Activated CD4-positive, alpha-beta memory T cell treated with anti-CD3 and anti-CD28 coated beads, Interleukin-2, amount 10 ng/mL, durations not matched to agents 7 days and 5 days (primary cell): ENCODE results near the gene ULK4. TPM values are rescaled to one million over a fixed set of nuclear protein-coding genes. Genes with fewer than 3 reads are reported as not detected.

ENCODE experiments used
- CTCF ChIA-PET: fragments of 350-600 bp; sonication (Branson Sonifier 250); formaldehyde crosslinking; loops from one replicate; lab custom pipeline; 2021; ENCODE audit warnings: antibody characterized with exemption, inconsistent platforms; lab: Charles Lee
- POLR2A ChIA-PET: fragments of 350-600 bp; sonication (Branson Sonifier 250); formaldehyde crosslinking; loops from one replicate; lab custom pipeline; 2021; ENCODE audit warnings: antibody characterized with exemption; lab: Charles Lee
- DNase-seq: peaks from one replicate; pipeline ENCODE4 v3.0.0-alpha.2; 2020
- H3K27ac Mint-ChIP-seq: one replicate; pipeline ENCODE4 v1.8.0; 2021; ENCODE audit warnings: mild to moderate bottlenecking, mixed read lengths
- H3K27me3 Mint-ChIP-seq: one replicate; pipeline ENCODE4 v1.8.0; 2021; ENCODE audit warnings: mixed read lengths
- H3K36me3 Mint-ChIP-seq: one replicate; pipeline ENCODE4 v1.8.0; 2021; ENCODE audit warnings: low read depth, mixed read lengths
- H3K4me1 Mint-ChIP-seq: one replicate; pipeline ENCODE4 v1.8.0; 2021; ENCODE audit warnings: mixed read lengths
- H3K4me3 Mint-ChIP-seq: one replicate; pipeline ENCODE4 v1.8.0; 2021; ENCODE audit warnings: mild to moderate bottlenecking, mixed read lengths
- H3K9me3 Mint-ChIP-seq: one replicate; pipeline ENCODE4 v1.8.0; 2021; ENCODE audit warnings: mixed read lengths
- total RNA-seq, 2 experiments: library from RNA; stranded (reverse); gene quantifications; one replicate each; pipeline ENCODE4 v1.2.3, GENCODE V29; 2021

The ULK4 gene
- total RNA-seq, 2 experiments from 2014 or later = 14.1 to 18.2 TPM

DNA sequence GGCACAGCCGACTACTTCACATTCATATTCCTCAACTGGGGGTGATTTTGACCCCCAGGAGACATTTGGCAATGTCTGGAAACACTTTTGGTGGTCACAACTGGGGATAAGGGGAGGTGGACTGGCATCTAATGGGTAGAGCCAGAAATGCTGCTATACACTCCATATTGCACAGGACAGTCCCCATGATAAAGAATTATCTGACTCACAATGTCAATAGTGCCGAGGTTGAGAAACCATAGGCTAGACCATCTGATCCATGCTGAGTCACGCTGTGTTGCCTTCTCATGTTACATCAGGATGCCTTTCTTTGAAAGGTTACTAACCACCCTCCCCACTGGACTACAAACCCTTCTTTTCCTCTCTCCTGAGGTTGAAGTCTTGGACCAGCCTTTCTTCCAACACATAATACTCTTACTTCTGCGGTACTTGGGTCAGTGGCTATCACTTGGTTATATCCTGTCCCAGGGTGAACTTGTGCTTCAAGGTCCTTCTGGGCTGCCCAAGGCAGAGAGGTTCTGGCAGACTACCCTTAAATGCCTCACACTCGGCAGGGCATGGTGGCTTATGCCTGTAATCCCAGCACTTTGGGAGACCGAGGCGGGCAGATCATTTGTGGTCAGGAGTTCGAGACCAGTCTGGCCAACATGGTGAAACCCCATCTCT lies 693.8 kb downstream of the ULK4 start:
- ChIA-PET POLR2A (no interaction called here), CTCF (no interaction called here)
- Mint-ChIP-seq H3K4me1 (no peaks in the 10 kb centered on the region), H3K27ac (no peak overlapping the region), H3K36me3 (no peaks in the 10 kb centered on the region), H3K9me3 (peaks cover 3% of the 10 kb centered on the region), H3K27me3 (no peaks in the 10 kb centered on the region), H3K4me3 (no peak overlapping the region)
- DNase-seq = no peak

DNA sequence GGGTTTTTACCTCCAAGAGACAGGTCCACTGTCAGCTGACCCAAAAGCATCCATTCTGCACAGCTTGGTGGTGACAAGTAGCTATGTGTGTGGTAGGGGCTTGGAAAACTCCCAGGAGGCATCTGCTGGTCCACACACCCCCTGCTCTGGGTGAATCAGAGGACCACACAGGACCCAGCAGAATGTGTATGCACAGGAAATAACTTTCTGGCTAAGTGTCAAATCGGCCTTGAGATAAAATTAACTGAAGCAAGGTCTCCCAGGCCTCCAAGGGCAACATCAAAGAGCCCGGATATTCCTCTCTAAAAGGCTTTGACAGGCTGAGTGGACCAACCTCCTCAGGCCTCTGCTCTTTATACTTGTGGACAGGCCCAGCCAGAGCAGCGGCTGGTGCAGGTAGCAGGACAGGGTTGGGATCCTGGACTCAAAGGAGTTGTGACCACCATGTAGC lies 696.1 kb downstream of the ULK4 start:
- Mint-ChIP-seq H3K9me3 (no peaks in the 10 kb centered on the region), H3K4me3 (no peak overlapping the region), H3K27me3 (no peaks in the 10 kb centered on the region), H3K36me3 (no peaks in the 10 kb centered on the region), H3K27ac (no peak overlapping the region), H3K4me1 (no peaks in the 10 kb centered on the region)
- no peak for DNase-seq
- CTCF ChIA-PET = no interaction called here
- POLR2A ChIA-PET = no interaction called here

DNA sequence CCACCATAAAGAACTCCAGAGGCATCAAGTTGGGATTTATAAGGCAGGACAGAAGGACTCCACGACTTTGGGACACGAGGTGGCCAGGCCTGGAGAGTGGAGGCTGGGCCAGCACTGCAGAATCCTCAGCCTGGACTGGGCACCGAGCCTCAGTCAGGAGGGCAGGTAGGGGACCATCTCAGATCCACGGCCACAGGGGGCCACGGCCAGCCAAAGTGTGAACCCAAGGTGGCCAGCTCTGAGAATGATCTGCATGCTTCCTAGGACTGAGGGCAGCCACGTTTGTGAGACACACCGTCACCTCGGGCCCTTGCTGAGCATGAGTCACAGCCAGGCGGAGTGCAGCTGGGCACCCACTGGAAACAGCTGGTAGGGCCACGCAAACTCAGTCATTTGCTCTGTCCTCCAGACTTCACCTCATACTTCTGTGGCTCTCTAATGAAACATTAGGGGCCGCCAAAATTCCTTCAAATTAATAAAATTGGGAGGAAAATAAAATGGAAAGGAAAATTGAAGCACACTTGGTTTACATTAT lies 696.8 kb downstream of the ULK4 start:
- CTCF ChIA-PET = no interaction called here
- Mint-ChIP-seq H3K4me1 (no peaks in the 10 kb centered on the region), H3K9me3 (no peaks in the 10 kb centered on the region), H3K27me3 (no peaks in the 10 kb centered on the region), H3K36me3 (no peaks in the 10 kb centered on the region), H3K27ac (no peak overlapping the region), H3K4me3 (no peak overlapping the region)
- DNase-seq = no peak
- POLR2A ChIA-PET = no interaction called here

DNA sequence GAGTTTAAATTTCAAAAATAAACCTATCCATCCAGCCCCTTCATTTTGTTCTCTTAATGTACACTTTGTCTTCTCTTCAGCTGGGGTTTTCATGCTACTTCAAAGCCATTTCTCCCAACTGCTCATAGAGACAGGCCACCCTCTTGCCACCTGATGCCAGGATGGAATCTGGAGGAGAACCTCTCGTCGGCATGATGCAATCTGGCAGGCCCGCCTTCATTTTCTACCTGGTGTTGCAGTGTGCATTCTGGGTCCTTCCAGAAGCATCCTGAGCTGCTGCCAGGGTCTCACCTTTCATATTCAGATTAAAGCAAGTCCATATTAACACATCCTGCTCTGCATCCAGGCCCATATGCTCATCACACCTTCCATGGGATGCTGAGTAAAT lies 701.8 kb downstream of the ULK4 start:
- H3K27ac Mint-ChIP-seq = no peak overlapping the region
- no peaks in the 10 kb centered on the region for H3K4me1 Mint-ChIP-seq
- no peaks in the 10 kb centered on the region for H3K36me3 Mint-ChIP-seq
- POLR2A ChIA-PET = no interaction called here
- no peaks in the 10 kb centered on the region for H3K27me3 Mint-ChIP-seq
- CTCF ChIA-PET = no interaction called here
- DNase-seq = no peak
- no peaks in the 10 kb centered on the region for H3K9me3 Mint-ChIP-seq
- H3K4me3 Mint-ChIP-seq = no peak overlapping the region

DNA sequence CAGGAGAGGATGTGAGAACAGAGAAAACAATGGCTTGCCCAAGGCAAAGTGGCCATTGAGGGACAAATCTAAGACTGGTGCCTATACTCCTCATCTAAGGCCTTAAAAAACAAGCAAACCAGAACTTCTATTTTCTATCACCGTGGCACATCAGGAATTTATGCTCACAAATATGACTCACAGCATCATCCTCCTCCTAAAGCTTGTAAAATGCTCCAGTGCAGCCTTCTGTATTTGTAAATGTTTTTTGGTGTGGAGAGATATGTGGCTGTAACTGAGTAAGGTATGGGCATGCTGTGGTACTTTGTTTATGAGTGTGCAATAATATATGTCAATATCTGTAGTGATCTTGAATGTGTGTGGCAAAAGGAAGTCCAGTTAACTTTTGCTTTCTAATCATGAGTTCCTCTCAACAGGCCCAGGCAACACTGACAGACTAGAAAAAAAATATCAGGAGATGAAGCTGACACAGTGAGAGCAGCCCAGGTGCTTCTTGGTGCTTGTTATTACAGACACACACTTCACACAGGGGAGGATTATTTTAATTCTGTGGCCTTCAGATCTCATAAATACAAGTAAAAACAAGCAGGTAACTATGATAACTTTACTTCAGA lies 702.3 kb downstream of the ULK4 start:
- POLR2A ChIA-PET = no interaction called here
- H3K36me3 Mint-ChIP-seq = no peaks in the 10 kb centered on the region
- no peak for DNase-seq
- H3K4me1 Mint-ChIP-seq = no peaks in the 10 kb centered on the region
- H3K27me3 Mint-ChIP-seq = no peaks in the 10 kb centered on the region
- CTCF ChIA-PET = no interaction called here
- H3K9me3 Mint-ChIP-seq = no peaks in the 10 kb centered on the region
- H3K27ac Mint-ChIP-seq = no peak overlapping the region
- no peak overlapping the region for H3K4me3 Mint-ChIP-seq

DNA sequence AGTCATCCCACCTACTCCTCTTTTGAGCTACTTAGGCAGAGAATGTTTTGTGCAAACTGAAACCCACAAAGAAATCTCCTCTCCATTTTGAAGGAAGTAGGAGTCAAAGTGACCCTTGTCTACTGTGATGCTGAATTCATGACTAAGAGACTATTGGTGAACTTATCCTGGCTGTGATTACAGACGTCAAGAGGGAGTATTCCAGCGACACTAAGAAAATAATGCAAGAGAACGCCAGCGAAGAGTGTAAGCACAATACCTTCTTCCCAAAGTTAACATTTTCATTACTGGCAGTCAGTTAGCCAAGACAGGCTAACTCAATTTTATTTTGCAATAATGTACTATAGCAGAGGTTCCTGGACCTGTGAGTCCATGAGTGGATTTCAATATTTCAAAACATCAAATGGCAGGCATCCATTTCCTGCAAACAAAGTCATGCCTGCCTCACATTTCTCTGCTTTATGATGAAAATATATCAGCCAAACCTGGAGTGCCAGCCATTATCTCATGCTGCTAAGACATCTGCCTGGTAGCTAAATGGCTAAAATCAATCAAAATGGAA lies 703.6 kb downstream of the ULK4 start:
- Mint-ChIP-seq H3K4me3 (no peak overlapping the region), H3K4me1 (no peaks in the 10 kb centered on the region), H3K36me3 (no peaks in the 10 kb centered on the region), H3K9me3 (no peaks in the 10 kb centered on the region), H3K27me3 (no peaks in the 10 kb centered on the region), H3K27ac (no peak overlapping the region)
- CTCF ChIA-PET = no interaction called here
- no peak for DNase-seq
- POLR2A ChIA-PET = no interaction called here

DNA sequence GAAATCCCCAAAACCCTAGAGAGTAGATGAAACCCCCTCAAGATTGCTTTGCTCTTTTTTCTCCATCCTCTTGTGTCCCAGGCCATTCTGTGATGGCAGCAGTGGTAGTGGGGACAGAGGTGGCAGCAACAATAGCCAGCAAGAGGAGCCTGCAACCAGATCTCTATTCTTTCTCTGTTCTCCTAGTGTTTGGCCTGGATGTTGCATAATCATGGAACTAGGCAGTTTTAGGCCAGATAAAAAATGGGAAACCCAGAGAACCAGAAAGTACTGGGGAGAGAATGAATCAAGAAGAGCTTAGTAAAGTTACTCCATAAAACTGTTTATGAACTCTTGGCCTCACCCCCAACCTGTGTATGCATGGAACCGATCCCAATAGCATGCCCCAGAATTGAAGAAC lies 710.3 kb downstream of the ULK4 start:
- Mint-ChIP-seq H3K9me3 (no peaks in the 10 kb centered on the region), H3K36me3 (no peaks in the 10 kb centered on the region), H3K4me3 (no peak overlapping the region), H3K4me1 (no peaks in the 10 kb centered on the region), H3K27ac (no peak overlapping the region), H3K27me3 (no peaks in the 10 kb centered on the region)
- POLR2A ChIA-PET = no interaction called here
- CTCF ChIA-PET = no interaction called here
- DNase-seq = no peak

DNA sequence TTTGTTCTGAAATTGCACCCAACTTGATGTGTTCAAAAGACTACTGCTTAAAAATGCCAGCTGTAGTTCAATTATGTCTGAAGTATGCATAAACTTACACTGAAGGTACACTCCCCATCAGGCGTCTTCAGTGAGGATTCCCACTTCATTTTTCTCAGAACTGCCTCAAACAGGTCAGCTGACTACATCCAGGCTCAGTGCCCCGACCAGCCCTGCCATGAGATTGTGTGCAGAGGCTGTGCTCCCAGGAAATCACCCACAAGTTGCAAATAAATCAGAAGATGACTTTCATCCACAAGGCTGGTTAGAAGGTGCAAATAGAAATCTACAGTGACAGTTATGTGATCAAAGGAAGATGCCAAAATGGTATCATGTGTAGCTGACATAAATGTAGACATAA lies 711.1 kb downstream of the ULK4 start:
- ChIA-PET POLR2A (interaction anchor here (0.9 kb wide), 1 partner anchor 52 kb away, joined by 3 read pairs; the partner anchor contains the start of gene CTNNB1), CTCF (no interaction called here)
- no peaks in the 10 kb centered on the region for H3K9me3 Mint-ChIP-seq
- no peaks in the 10 kb centered on the region for H3K36me3 Mint-ChIP-seq
- no peak for DNase-seq
- H3K27ac Mint-ChIP-seq = no peak overlapping the region
- H3K4me3 Mint-ChIP-seq = no peak overlapping the region
- no peaks in the 10 kb centered on the region for H3K4me1 Mint-ChIP-seq
- H3K27me3 Mint-ChIP-seq = no peaks in the 10 kb centered on the region

DNA sequence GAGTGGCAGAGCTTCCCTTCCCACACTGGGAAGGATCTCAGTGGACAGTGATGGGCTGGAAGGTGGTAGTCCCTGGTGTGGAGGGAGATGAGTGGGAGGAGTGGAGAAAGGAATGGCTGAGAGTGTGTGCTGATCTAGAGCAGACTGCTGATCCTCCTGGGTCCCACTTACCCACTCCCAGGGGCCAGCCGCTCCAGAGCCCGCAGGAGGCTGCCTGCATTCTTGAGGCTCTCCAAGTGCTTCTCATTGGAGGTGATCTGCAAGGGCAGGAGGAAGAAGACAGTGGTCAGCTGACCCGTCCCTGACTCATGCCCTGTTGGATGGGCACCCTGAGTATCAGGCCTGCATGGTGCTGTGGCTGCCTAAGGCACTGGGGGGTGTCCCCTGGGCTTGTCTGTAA lies 712.6 kb downstream of the ULK4 start:
- Mint-ChIP-seq H3K27ac (no peak overlapping the region), H3K36me3 (peaks cover 5% of the 10 kb centered on the region), H3K4me1 (no peaks in the 10 kb centered on the region), H3K9me3 (no peaks in the 10 kb centered on the region), H3K27me3 (no peaks in the 10 kb centered on the region), H3K4me3 (no peak overlapping the region)
- ChIA-PET POLR2A (no interaction called here), CTCF (no interaction called here)
- no peak for DNase-seq

DNA sequence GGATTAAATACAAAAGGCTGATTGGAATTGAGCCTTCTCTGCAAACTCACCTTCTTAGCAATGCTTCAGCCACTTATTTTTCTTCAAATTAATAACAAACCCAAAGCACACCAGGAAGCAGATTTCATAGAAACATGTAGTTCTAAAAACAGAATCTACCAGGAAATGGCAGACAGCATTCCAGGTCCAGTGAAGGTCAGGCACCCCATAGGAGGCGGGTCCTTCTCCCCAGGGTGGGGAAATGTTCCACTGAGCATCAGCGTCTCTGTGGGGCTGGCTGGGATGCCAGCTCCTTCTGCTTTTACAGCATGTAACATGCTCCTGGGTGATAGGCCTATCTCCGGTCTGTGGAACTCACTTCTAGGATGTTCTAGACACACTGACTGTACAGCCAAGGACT lies 713.4 kb downstream of the ULK4 start:
- no peak for DNase-seq
- H3K27me3 Mint-ChIP-seq = no peaks in the 10 kb centered on the region
- CTCF ChIA-PET = no interaction called here
- no peak overlapping the region for H3K4me3 Mint-ChIP-seq
- POLR2A ChIA-PET = no interaction called here
- H3K36me3 Mint-ChIP-seq = peaks cover 5% of the 10 kb centered on the region
- H3K4me1 Mint-ChIP-seq = no peaks in the 10 kb centered on the region
- H3K9me3 Mint-ChIP-seq = no peaks in the 10 kb centered on the region
- no peak overlapping the region for H3K27ac Mint-ChIP-seq

DNA sequence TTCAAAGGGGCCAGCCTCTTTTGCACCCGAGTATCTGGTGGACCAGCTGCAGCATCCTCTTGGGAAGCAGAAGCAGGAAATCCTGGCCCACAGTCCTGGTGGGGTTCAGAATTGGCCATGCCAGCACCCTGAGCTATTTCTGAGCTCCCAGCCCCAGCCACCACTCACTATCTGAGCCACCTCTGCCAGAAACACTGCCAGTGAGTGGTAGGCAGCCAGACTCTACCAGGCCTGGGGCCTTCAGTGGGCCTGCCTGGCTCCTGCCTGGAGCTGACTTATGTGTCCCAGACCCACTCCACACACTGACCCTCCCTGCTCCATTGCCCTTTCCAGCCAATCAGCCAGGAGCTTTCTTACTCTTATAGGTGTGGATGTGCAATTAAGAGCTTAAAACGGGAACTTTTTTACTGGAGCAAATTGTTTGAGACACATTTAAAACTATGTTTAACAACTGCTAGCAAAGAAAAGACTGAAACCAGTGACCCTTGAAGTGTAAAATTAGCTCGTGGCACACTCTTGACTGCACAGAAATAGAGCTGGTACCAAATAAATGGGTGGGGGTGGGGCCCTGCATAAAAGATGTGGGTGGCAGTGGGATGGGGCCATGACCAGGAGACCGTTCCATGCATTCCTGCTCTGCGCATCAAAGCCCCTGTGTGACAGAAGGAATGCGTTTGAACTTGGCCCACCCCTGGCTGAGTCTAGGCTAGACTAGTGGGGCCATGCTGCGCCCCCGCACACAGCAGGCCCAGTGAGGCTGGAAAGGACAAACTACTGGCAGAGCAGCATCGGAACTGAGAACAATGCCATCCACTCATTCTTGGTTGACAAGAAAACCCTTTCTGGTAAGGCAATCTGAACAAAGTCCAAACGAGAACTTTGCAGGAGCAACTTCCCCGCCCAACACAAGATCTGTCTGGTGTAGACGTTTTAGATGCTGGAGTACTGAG lies 714.6 kb downstream of the ULK4 start:
- Mint-ChIP-seq H3K27me3 (no peaks in the 10 kb centered on the region), H3K36me3 (peaks cover 5% of the 10 kb centered on the region), H3K27ac (no peak overlapping the region), H3K4me3 (no peak overlapping the region), H3K4me1 (no peaks in the 10 kb centered on the region), H3K9me3 (no peaks in the 10 kb centered on the region)
- DNase-seq = no peak
- POLR2A ChIA-PET = interaction anchor here (1.3 kb wide), 1 partner anchor 48 kb away, joined by 4 read pairs; the partner anchor contains the start of gene CTNNB1
- CTCF ChIA-PET = interaction anchor here (0.7 to 0.8 kb wide), 2 partner anchors 11 to 1306 kb away, joined by 3 read pairs; no protein-coding TSS in a partner anchor

DNA sequence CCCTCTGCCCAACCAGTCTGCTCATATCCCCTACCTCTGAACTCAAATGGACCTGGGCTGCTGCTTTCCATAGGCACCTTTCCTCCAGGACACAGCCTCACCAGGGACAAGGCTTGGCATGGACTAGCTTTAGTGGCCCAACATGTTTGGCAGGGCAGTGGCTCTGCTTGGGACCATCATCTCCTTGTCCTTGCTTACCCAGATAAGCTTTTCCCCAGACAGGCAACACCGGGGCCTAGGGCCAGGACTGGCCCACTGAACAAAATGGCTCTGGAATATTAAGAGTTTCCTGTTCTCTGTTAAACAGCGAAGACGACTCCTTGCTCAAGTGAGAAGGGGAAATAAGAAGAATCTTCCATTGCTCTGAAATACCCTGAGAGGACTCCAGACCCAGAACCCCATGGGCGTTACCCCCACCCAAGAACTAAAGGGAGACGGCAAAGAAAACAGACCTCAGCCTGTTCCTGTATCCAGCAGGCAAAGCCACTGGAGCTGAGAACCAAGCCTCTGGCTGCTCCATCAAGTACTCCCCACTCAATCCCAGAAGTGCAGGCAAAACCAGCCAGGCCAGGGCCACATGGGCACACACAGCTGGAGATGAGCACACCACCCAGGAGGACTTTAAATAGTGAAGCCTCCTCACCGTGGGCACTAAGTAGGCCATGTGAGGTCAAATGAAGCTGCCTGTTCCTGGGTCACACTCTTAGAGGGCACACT lies 717.1 kb downstream of the ULK4 start:
- peaks cover 20% of the 10 kb centered on the region for H3K36me3 Mint-ChIP-seq
- H3K27ac Mint-ChIP-seq = no peak overlapping the region
- H3K4me1 Mint-ChIP-seq = no peaks in the 10 kb centered on the region
- ChIA-PET CTCF (no interaction called here), POLR2A (interaction anchor here (1.3 kb wide), 1 partner anchor 15 kb away, joined by 3 read pairs; no protein-coding TSS in a partner anchor)
- no peak overlapping the region for H3K4me3 Mint-ChIP-seq
- no peak for DNase-seq
- no peaks in the 10 kb centered on the region for H3K9me3 Mint-ChIP-seq
- H3K27me3 Mint-ChIP-seq = no peaks in the 10 kb centered on the region
